Thyroid gland (tissue), 4 donors: ENCODE measurements around the gene CREB5.

Source experiments
- CTCF ChIP-seq, 6 experiments: fragments of 200-600 bp in 3 of 6; fragments of 450-650 bp in 3 of 6; sonication (generic) in 3 of 6; IDR thresholded peaks; one replicate each; pipeline ENCODE4 v1.5.1; 2016 to 2019; ENCODE audit warnings: antibody characterized with exemption in 6 of 6, mild to moderate bottlenecking in 2 of 6, inconsistent platforms in 1 of 6, moderate library complexity in 1 of 6
- POLR2A ChIP-seq, 2 donors: fragments of 450-650 bp; IDR thresholded peaks; one replicate each; pipeline ENCODE4 v1.6.1; 2017; ENCODE audit warnings: antibody characterized with exemption in 2 of 2, mild to moderate bottlenecking in 2 of 2, moderate library complexity in 1 of 2

- TF ChIP-seq CTCF (IDR thresholded peaks at IDR 0.05) (no peak), POLR2A (IDR thresholded peaks at IDR 0.05) (no peak)
Measured at GRCh38 chr7:28835800-28836199, 423.5 kb downstream of the CREB5 start.
